Gastrocnemius medialis (tissue), 4 donors: ENCODE data around the gene SLFNL1. TPM values are rescaled to one million over a fixed set of nuclear protein-coding genes. Genes with fewer than 3 reads are reported as not detected.
A peak's percentile ranks its signal among the peaks of the same experiment; 100 is the strongest.

Experiments used
- ATAC-seq, 2 donors: fragments of 150-250 bp; one replicate each; pipeline ENCODE4 v1.9.1; 2016
- DNase-seq, 2 donors: peaks; one replicate each; pipeline ENCODE4 v3.0.0-alpha.2; 2019
- H3K27ac ChIP-seq, 4 donors: fragments of 200-600 bp; sonication (generic); 1 replicate in 1 of 4; 2 replicates in 3 of 4; pipeline ENCODE4 v1.5.1; 2016 to 2018; ENCODE audit warnings: mild to moderate bottlenecking in 2 of 4, moderate library complexity in 1 of 4
- H3K27me3 ChIP-seq, 3 donors: fragments of 200-600 bp; sonication (generic) in 2 of 3; 1 replicate in 1 of 3; 2 replicates in 2 of 3; pipeline versions ENCODE4 v1.5.1 to v1.6.0; 2016 to 2019; ENCODE audit warnings: mild to moderate bottlenecking in 1 of 3, moderate library complexity in 1 of 3
- H3K36me3 ChIP-seq, 2 donors: fragments of 200-600 bp; sonication (generic) in 1 of 2; one replicate each; pipeline ENCODE4 v1.5.1; 2017 to 2018
- H3K4me1 ChIP-seq, 2 donors: fragments of 200-600 bp; sonication (generic) in 1 of 2; one replicate each; pipeline ENCODE4 v1.5.1; 2016 to 2017; ENCODE audit warnings: mild to moderate bottlenecking in 2 of 2
- H3K4me3 ChIP-seq, 4 donors: fragments of 200-600 bp; sonication (generic) in 3 of 4; 1 replicate in 1 of 4; 2 replicates in 3 of 4; pipeline ENCODE4 v1.5.1; 2016 to 2019; ENCODE audit warnings: mild to moderate bottlenecking in 2 of 4
- H3K9me3 ChIP-seq, 3 donors: fragments of 200-600 bp; sonication (generic) in 2 of 3; 1 replicate in 1 of 3; 2 replicates in 2 of 3; pipeline ENCODE4 v1.5.1; 2016 to 2019
- CTCF ChIP-seq, 5 experiments: fragments of 450-650 bp in 3 of 5; fragments of 200-600 bp in 2 of 5; sonication (generic) in 2 of 5; IDR thresholded peaks in 4 of 5; conservative IDR thresholded peaks in 1 of 5; 1 replicate in 4 of 5; 2 replicates in 1 of 5; pipeline ENCODE4 v1.5.1; 2016 to 2019; ENCODE audit warnings: antibody characterized with exemption in 5 of 5, mild to moderate bottlenecking in 3 of 5, moderate library complexity in 3 of 5
- POLR2A ChIP-seq, 2 donors: fragments of 450-650 bp; IDR thresholded peaks; one replicate each; pipeline ENCODE4 v1.6.1; 2017; ENCODE audit warnings: antibody characterized with exemption in 2 of 2, mild to moderate bottlenecking in 2 of 2, moderate library complexity in 2 of 2
- in situ Hi-C, 4 donors: fragments of 200-750 bp; cut with MboI; loops; one replicate each; pipeline versions ENCODE4 v1.15.0 to v1.8.0; 2017; ENCODE audit warnings: low sequenced_read_pairs in 4 of 4
- intact Hi-C: fragments of 100-400 bp; cut with DNase I; formaldehyde crosslinking; loops from one replicate; pipeline ENCODE4 v1.15.1; 2023; ENCODE audit warnings: low total_unique reads
- total RNA-seq, 4 donors: library from RNA; depleted of rRNA; stranded (reverse); fragments of >200 nt; gene quantifications; one replicate each; pipeline versions ENCODE4 v1.1.0 to v1.2.3, GENCODE V29; 2016

Gene SLFNL1
- total RNA-seq, 4 donors from 2014 or later, result 0.29 to 2.0 (median 0.69) TPM

GRCh38 chr1:40983286-40983685, 38.2 kb downstream of the SLFNL1 start:
- Histone ChIP-seq H3K27me3 (no peaks in the 10 kb centered on the region), H3K9me3 (no peaks in the 10 kb centered on the region), H3K4me1 (peaks cover 11 to 14% of the 10 kb centered on the region in 2 donors), H3K36me3 (peaks cover 0 to 41% of the 10 kb centered on the region in 2 donors), H3K4me3 (no peak overlapping the region), H3K27ac (no peak overlapping the region)
- in situ Hi-C loops, result no loop called here
- TF ChIP-seq CTCF (IDR thresholded peaks at IDR 0.05 in 4 of 5, conservative IDR thresholded peaks at IDR 0.05 in 1 of 5) (no peak), POLR2A (IDR thresholded peaks at IDR 0.05) (no peak)
- DNase-seq (no peak), ATAC-seq (no peak)
- intact Hi-C loops, result no loop called here

GRCh38 chr1:40982721-40983120, 38.8 kb downstream of the SLFNL1 start:
- TF ChIP-seq POLR2A (IDR thresholded peaks at IDR 0.05) (no peak), CTCF (IDR thresholded peaks at IDR 0.05 in 4 of 5, conservative IDR thresholded peaks at IDR 0.05 in 1 of 5) (no peak)
- H3K4me1 ChIP-seq, result peaks cover 11 to 14% of the 10 kb centered on the region in 2 donors

GRCh38 chr1:40981691-40982448, 39.7 kb downstream of the SLFNL1 start:
- H3K9me3 ChIP-seq, result no peaks in the 10 kb centered on the region

More at GRCh38 chr1:40982721-40983120, 38.8 kb downstream of the SLFNL1 start:
- Histone ChIP-seq H3K4me3 (no peak overlapping the region), H3K36me3 (peaks cover 0 to 35% of the 10 kb centered on the region in 2 donors), H3K27ac (no peak overlapping the region), H3K27me3 (no peaks in the 10 kb centered on the region), H3K9me3 (no peaks in the 10 kb centered on the region)
- no peak for ATAC-seq
- intact Hi-C loops (no loop called here), in situ Hi-C loops (no loop called here)
- no peak for DNase-seq

DNA sequence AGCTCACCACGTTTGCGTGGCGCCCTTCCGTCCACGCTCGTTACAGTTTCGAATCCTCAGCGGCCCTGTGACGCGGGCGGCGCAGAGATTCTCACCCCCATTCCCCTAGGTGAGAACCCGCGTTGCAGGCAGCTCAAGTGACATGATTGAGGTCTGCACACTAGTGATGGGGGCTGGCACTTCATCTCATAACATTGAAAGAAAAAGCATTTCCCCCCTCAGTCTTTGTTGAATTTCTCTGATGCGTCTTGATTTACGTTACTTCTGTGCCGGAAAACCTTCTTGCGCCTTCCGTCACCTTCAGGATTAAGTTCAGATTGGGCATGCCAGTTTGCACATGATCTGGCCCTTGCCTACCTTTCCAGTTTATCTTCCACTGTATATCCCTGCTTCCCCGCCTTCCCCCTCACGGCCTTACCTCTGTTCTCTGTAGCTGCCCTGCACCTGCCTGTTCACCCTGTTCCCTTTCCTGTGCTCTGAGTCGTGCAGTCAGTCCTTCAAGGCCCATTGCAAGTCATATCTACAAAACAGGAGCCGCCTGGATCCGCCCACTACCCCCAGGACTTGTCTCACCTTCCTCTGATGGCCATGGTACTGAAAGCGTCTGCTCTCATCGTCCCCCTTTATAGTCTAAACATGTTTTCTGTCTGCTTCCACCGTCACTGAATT, 40.9 kb downstream of the SLFNL1 start:
- H3K36me3 ChIP-seq, result peaks cover 0 to 18% of the 10 kb centered on the region in 2 donors
- peak overlapping the region; percentile 86 to 98 (median 95) for H3K27ac ChIP-seq
- no peak for TF ChIP-seq POLR2A (IDR thresholded peaks at IDR 0.05)
- no peak for TF ChIP-seq CTCF (IDR thresholded peaks at IDR 0.05 in 4 of 5, conservative IDR thresholded peaks at IDR 0.05 in 1 of 5)
- H3K4me3 ChIP-seq, result peak overlapping the region; percentile 65 to 93 (median 76)
- H3K4me1 ChIP-seq, result peaks cover 11 to 14% of the 10 kb centered on the region in 2 donors
- H3K27me3 ChIP-seq, result no peaks in the 10 kb centered on the region
- H3K9me3 ChIP-seq, result no peaks in the 10 kb centered on the region
- intact Hi-C loops (loop anchor here (1.0 kb wide), 1 partner anchor 23 kb away; no protein-coding TSS in a partner anchor), in situ Hi-C loops (no loop called here)
- DNase-seq (no peak), ATAC-seq (no peak)

More at GRCh38 chr1:40981691-40982448, 39.7 kb downstream of the SLFNL1 start:
- no peaks in the 10 kb centered on the region for H3K27me3 ChIP-seq
- intact Hi-C loops, result no loop called here
- H3K4me1 ChIP-seq, result peaks cover 11 to 14% of the 10 kb centered on the region in 2 donors
- H3K27ac ChIP-seq, result no peak overlapping the region
- no peak for ATAC-seq
- no peak overlapping the region for H3K4me3 ChIP-seq
- no peak for TF ChIP-seq POLR2A (IDR thresholded peaks at IDR 0.05)
- TF ChIP-seq CTCF (IDR thresholded peaks at IDR 0.05 in 4 of 5, conservative IDR thresholded peaks at IDR 0.05 in 1 of 5), result no peak
- H3K36me3 ChIP-seq, result peaks cover 0 to 27% of the 10 kb centered on the region in 2 donors
- no peak for DNase-seq
- in situ Hi-C loops, result no loop called here
